Psoas muscle (tissue), 8 donors: ENCODE results near the gene SLC25A6. TPM values are rescaled to one million over a fixed set of nuclear protein-coding genes. Genes with fewer than 3 reads are reported as not detected.

Experiments
- ATAC-seq, 4 donors: fragments of 200-7000 bp; cut with Tn5 transposase; one replicate each; pipeline ENCODE4 v1.9.1; 2020; ENCODE audit warnings: moderate library complexity in 3 of 4, mild to moderate bottlenecking in 2 of 4
- DNase-seq, 2 donors: peaks; one replicate each; pipeline ENCODE4 v3.0.0-alpha.2; 2020
- H3K27ac ChIP-seq: fragments of 200-600 bp; one replicate; pipeline ENCODE4 v1.8.0; 2022
- H3K27me3 ChIP-seq, 3 donors: fragments of 200-600 bp in 1 of 3; one replicate each; pipeline versions ENCODE4 v1.6.1 to v1.8.0; 2013 to 2022; ENCODE audit warnings: low read length in 2 of 3, mild to moderate bottlenecking in 2 of 3, moderate library complexity in 1 of 3; ENCODE audit not compliant: insufficient read depth in 3 of 3
- H3K36me3 ChIP-seq, 2 donors: fragments of 200-600 bp in 1 of 2; one replicate each; pipeline versions ENCODE4 v1.6.1 to v1.8.0; 2013 to 2022; ENCODE audit warnings: low read depth in 1 of 2, mild to moderate bottlenecking in 1 of 2, moderate library complexity in 1 of 2; ENCODE audit not compliant: insufficient read depth in 1 of 2
- H3K4me1 ChIP-seq: fragments of 200-600 bp; one replicate; pipeline ENCODE4 v1.8.0; 2022
- H3K4me3 ChIP-seq: fragments of 200-600 bp; one replicate; pipeline ENCODE4 v1.8.0; 2022; ENCODE audit warnings: mild to moderate bottlenecking
- H3K9me3 ChIP-seq: fragments of 200-600 bp; one replicate; pipeline ENCODE4 v1.8.0; 2022
- CTCF ChIP-seq: fragments of 200-600 bp; IDR thresholded peaks from one replicate; pipeline ENCODE4 v1.8.0; 2022; ENCODE audit warnings: antibody characterized with exemption
- WGBS, 3 donors: extraction: QIAGEN DNeasy Blood & Tissue Kit; methylation state at CpG; one replicate each; pipeline versions ENCODE4 v1.1.6 to v1.1.7; 2013; 5-methylcytosine and 5-hydroxymethylcytosine counted together
- intact Hi-C, 2 donors: fragments of 100-400 bp; cut with DNase I; formaldehyde crosslinking; loops; one replicate each; pipeline versions ENCODE4 v1.11.0 to v1.14.2; 2022
- polyA plus RNA-seq, 3 donors: library from polyadenylated mRNA; stranded (reverse); fragments of 200-250 nt; gene quantifications; one replicate each; pipeline ENCODE4 v1.2.3, GENCODE V29; 2013
- total RNA-seq, 4 donors: library from RNA; stranded (reverse); fragmentation: NEBNext Ultra II Directional in 2 of 4; extraction: Animal tissue kit (Norgen Biotek cat#: 25700) in 2 of 4; gene quantifications; one replicate each; pipeline versions ENCODE4 v1.2.1 to v1.2.4, GENCODE V29; 2021 to 2023
- donor health status: healthy with polysubstance abuse.
- donor health status: DM: no; HTN: no; CAD: no; lungs with moderate emphysema.
- donor health status: Bipolar disorder and iron deficiency.
- donor health status: healthy.
- donor health status: DM: yes; HTN: yes; CAD: no.
- donor health status: DM: no; HTN: no; CAD: no.
- donor health status: DM: no; HTN: no; CAD: no.
- donor health status: DM: yes; HTN: yes; CAD: no.

The SLC25A6 gene
- total and polyA plus RNA-seq, 7 donors = 48.4 to 189 (median 83.0) TPM

- no peak for ATAC-seq
- no peak for DNase-seq
- Histone ChIP-seq H3K27me3 (no peaks in the 10 kb centered on the region), H3K36me3 (peaks cover 0 to 32% of the 10 kb centered on the region in 2 donors), H3K9me3 (peaks cover 12% of the 10 kb centered on the region), H3K4me3 (no peak overlapping the region), H3K27ac (no peak overlapping the region), H3K4me1 (no peaks in the 10 kb centered on the region)
- intact Hi-C loops = no loop called here
- 70 to 86% (median 74%) methylated on average over 14 of the region's 14 CpGs for WGBS, 3 donors
- TF ChIP-seq CTCF = no peak
Measured at GRCh38 chrX:1416965-1417760, 25.2 kb upstream of the SLC25A6 start.

- WGBS, 3 donors = 69 to 84% (median 78%) methylated on average over 15 of the region's 15 CpGs
- Histone ChIP-seq H3K27ac (no peak overlapping the region), H3K27me3 (no peaks in the 10 kb centered on the region), H3K36me3 (peaks cover 0 to 35% of the 10 kb centered on the region in 2 donors), H3K4me3 (no peak overlapping the region), H3K9me3 (peaks cover 6% of the 10 kb centered on the region), H3K4me1 (no peaks in the 10 kb centered on the region)
- intact Hi-C loops = no loop called here
- DNase-seq = no peak
- TF ChIP-seq CTCF = no peak
- ATAC-seq = no peak
Measured at GRCh38 chrX:1416327-1416784, 24.4 kb upstream of the SLC25A6 start.

- peaks cover 2 to 47% of the 10 kb centered on the region in 2 donors for H3K36me3 ChIP-seq
- ATAC-seq = no peak
- no peaks in the 10 kb centered on the region for H3K9me3 ChIP-seq
- no peaks in the 10 kb centered on the region for H3K27me3 ChIP-seq
- DNase-seq = no peak
- no peaks in the 10 kb centered on the region for H3K4me1 ChIP-seq
- H3K27ac ChIP-seq = no peak overlapping the region
- intact Hi-C loops = no loop called here
- WGBS, 3 donors = 90 to 93% (median 92%) methylated on average over 31 of the region's 31 CpGs
- no peak overlapping the region for H3K4me3 ChIP-seq
- TF ChIP-seq CTCF = no peak
Measured at GRCh38 chrX:1412551-1413161, 20.7 kb upstream of the SLC25A6 start.

GRCh38 chrX:1411326-1411725, 19.4 kb upstream of the SLC25A6 start:
- no peak for TF ChIP-seq CTCF
- H3K27me3 ChIP-seq = no peaks in the 10 kb centered on the region
- H3K36me3 ChIP-seq = peaks cover 12 to 60% of the 10 kb centered on the region in 2 donors
- H3K9me3 ChIP-seq = no peaks in the 10 kb centered on the region
- WGBS, 3 donors = 40 to 47% (median 42%) methylated on average over 12 of the region's 12 CpGs
- DNase-seq = no peak
- H3K4me3 ChIP-seq = no peak overlapping the region
- ATAC-seq = peak in 3 of 4 donors; percentile 10 to 35 (median 35)
- no peaks in the 10 kb centered on the region for H3K4me1 ChIP-seq
- H3K27ac ChIP-seq = no peak overlapping the region
- intact Hi-C loops = no loop called here
